GM19463 (cell line): Measurements from ENCODE around the gene FGF19.

Experiments
- ATAC-seq: cut with Tn5 transposase; IDR thresholded peaks from one replicate; pipeline ENCODE4 v1.9.1; 2021; ENCODE audit warnings: mild to moderate bottlenecking, moderate library complexity; ENCODE audit not compliant: unreplicated experiment

Gene FGF19, protein sequence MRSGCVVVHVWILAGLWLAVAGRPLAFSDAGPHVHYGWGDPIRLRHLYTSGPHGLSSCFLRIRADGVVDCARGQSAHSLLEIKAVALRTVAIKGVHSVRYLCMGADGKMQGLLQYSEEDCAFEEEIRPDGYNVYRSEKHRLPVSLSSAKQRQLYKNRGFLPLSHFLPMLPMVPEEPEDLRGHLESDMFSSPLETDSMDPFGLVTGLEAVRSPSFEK

DNA sequence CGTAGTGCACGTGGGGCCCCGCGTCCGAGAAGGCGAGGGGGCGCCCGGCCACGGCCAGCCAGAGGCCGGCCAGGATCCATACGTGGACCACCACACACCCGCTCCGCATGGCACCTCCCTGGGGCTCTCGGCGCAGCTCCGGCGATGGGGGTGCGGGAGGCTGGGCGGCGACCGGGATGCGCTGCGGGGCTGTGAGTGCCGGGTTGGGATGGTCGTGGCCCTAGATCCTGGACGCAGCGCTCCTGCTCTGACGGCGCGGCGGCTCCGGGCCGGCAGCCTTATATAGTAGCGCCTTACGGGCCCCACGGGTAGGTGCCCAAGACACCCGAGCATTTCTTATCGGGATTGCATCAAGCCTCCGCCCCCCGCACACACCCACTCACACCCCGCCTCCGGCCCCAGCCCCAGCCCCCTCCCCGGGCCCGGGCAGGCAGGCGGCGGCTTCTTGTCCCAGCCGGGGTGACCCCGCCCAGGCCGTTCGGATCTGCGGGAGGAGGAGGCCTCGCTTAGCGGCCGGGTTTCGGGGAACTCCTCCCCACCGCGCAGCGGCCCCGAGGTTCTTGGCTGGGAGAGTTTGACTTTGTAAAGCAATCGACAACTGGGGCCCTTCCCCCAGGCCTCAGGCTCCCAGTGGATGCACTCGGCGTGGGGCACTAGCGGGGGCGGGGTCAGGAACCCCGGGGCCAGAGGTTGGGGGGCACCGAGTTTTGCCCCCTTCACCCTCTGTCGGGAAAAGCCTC, at the start of gene FGF19:
TSS of gene FGF19 (minus strand) at position 255 of the 740 bp plus-strand sequence. CDS start at position 109, 146 bp downstream.
- no peak for ATAC-seq

DNA sequence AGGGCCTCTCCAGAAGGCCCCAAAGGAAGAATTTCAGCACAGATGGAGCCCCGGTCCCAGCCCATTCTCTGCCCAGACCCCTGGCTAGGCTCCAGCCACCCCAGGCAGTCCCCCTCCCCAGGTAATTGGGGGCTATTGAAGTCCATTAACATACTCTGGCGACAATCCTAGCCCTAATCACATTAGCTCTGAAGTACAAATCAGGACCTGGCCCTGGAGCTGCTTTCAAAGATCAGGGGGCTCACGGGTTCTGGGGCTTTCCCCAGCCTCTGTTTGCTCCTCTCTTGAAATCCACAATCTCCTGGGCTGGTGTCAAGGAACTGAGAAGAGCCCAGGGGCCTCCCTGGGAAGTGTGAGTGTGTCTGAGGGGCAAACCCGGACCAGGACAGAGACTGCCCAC, 49.1 kb upstream of the FGF19 start:
- no peak for ATAC-seq

DNA sequence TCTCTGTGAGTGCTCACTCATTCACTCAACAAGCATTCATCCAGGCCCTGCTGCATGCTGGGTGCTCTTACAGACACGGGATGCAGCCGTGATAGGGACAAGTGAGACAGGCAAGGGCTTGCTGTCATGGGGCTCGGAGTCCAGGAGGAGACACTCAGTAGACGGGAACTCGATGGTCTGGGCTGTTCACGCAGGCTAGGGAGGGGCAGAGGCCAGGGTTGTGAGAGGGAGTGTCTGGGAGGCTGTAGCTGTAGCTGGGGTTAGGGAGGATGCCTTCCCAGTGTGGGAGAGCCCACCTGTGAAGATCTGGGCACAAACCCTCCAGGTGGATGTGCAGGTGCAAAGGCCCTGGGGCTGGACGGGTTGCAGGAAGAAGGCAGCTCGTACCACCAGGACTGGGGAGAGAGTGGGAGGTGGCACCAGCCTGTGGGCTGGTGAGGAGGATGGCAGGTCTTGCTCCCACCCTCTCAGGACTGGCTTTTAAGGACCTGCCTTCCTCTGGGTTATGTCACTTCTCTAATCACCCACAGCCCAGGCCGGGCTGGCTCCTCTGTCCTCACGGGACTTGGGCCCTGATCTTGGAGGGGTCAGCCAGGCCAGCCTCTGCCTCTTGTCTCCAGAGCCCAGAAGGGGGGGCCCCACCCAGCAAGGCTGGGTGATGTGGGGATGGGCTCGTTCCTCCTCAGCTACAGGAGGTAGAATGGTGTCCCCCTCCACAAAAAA, 47.2 kb upstream of the FGF19 start:
- no peak for ATAC-seq

DNA sequence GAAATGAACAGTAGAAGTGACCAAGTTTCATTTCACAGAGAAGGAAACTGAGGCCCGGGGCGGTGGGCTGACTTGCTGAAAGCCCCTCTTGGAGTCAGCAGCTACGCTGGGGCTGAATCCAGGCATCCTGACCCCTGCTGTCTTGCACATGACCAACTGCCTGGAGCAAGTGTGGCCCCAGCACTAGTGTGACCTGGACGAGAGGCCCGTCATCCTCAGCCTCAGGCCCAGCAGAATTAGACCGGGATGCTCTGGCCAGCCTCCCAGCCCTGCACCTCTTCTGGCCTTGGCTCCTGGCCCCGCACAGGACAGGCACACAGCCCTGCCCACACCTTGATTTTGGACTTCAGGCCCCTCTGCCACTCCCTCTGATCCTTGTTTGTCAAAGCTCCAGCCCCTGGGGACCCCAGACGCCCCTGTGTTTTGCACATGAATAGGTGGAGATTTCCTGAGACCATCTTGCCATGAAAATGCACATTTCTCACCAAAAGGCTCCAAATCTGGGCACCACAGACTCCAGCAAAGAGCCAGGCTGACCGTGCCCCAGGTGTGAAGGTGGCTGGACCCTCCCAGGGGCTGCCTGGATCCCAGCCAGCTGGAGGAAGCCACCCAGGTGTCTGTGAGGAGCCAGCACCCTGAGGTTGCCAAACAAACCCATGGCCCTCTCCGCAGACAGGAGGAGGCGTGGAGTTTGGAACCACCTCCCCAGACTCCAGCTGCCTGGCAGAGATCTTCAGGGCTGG, 46.5 kb upstream of the FGF19 start:
- no peak for ATAC-seq

DNA sequence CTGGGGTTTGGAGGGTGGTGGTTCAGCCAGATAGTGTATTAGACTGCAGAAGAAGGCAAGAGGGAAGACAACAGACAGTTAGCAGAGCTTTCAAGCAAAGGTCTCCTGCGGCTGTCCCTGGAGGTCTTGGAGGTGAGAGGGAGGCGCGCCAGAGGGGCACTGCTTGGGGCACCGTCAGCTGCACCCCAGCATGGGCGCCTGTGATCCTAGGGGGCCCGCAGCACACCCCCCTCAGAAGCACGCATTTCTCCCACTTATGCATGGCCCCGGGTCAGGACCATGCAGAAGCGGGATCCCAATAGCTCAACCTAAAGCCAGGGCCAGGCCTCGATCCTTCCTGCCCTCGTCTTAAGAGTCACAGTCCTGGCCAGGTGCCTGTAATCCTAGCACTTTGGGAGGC, 44.8 kb upstream of the FGF19 start:
- ATAC-seq, result no peak

DNA sequence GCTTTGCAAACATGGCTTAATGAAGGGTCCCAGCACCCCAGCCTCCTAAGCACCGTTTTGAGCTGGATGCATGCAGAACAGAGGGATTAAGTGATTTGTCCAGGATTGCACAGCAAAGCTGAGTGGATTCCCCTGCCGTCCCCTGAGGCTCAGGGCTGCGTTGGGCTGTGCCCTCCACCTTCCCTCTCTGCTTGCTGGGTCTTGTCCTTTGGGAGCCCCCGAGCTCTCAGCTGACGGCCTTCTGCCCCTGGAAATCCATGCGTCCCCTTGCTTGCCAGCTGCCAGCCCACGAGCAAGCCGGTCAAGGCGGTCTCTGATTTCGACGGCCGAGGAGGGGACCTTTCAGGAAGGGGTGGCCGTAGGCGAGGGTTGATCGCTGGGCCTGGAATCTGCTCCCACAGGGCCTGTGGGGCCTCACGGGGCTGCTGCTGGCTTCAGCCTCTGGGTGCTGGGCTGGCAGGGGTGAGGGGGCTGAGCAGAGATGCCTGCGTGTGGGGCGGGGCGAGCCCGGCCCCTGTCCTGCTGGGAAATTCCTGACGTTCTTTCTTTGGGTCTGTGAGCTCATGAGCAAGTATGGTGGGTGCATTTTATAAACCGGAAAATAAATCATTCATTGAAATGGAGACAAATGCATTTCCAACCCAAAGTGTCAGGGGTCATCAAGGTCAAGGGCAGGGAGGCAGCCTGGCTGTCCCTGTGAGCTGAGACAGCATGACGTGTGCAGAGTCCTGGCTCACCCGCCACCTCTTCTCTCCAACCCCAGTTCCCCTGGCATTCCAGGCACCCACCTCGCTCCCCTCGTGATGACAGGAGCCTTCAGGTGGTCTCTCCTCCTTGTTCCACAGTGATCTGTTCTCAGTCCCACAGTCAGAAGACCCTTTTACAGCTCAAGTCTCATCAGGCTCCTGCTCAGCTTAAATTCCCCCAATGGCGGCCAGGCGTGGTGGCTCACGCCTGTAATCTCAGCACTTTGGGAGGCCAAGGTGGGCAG, 43.2 kb upstream of the FGF19 start:
- no peak for ATAC-seq

DNA sequence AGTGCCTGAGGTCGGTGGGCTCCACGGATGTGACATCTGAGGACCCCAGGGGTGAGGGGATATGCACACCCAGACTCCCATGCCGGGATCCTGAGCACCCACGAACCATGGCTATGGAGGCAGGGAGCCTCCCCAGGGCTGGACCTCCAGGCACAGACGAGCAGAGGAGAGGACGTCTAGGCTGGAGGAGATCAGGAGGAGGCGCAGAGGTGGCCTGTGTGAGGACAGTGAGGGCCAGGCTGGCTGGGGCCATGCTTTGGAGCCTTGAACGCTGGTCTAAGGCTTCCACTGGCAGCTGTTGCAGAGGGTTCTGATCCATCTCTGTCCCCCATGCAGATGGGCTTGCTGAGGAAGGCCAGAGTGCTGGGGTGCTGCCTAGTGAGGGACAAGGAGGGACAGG, 42.3 kb upstream of the FGF19 start:
- ATAC-seq, result no peak

DNA sequence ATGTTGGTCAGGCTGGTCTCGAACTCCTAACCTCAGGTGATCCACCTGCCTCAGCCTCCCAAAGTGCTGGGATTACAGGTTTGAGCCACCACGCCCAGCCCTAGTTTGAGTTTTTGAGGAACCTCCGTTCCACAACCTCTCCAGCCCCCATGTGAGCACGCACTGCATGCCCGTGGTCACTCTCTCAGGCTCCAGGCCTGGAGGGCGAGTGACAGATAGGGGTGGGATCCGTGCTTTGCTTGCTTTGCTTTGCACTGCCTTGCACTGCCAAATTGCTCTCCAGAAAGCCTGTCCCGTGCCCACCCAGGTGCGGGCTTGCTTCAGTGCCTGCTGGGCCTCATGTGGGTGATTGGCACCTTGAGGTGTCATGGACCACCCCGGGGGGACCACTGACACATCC, 41.4 kb upstream of the FGF19 start:
- ATAC-seq, result no peak

DNA sequence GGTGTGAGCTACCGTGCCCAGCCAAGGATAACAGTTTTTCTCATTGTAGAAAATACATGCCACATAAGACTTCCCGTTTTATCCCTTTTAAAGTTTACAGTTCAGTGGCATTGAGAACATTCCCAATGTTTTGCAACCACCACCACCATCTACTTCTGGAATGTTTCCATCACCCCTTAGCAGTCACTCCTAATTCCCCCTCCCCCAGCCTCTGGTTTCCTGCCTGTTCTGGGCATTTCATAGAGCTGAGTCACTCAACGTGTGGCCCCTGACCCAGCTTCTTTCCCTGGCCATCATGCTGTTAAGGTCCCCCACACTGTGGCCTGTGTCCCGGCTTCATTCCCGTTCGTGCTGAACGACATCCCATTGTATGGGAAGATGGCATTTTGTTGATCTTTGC, 40.6 kb upstream of the FGF19 start:
- no peak for ATAC-seq

DNA sequence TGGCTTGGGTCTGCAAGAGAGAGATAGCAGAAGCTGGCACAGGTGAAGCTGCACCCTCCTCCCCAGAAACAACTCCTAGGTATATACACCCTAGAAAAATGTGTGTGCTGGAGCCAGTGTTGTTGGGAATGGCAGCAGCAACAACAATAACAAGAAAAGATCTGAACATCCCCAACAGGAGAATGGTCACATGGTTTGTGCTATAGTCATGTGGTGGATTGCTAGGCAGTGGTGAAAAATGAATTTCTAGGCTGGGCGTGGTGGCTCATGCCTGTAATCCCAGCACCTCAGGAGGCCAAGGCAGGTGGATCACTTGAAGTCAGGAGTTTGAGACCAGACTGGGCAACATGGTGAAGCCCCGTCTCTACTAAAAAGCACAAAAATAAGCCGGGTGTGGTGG, 31.0 kb upstream of the FGF19 start:
- ATAC-seq, result no peak

DNA sequence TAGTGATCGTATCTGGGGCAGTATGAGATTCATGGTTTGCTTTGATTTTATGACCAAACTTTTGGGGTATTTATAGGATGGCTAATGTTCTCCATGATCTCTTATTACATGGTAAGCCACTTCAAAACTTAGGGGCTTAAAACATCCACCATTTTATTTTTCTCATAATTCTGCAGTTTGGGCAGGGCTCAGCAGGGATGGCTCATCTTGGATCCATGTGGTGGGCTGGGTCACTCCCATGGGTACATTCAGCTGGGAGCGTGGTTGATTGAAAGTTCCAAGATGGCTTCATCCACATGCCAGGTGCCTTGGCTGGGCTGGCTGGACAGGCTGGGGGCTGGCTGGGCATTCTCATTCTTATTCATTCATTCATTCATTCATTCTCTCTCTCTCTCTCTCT, 30.5 kb upstream of the FGF19 start:
- ATAC-seq, result no peak

DNA sequence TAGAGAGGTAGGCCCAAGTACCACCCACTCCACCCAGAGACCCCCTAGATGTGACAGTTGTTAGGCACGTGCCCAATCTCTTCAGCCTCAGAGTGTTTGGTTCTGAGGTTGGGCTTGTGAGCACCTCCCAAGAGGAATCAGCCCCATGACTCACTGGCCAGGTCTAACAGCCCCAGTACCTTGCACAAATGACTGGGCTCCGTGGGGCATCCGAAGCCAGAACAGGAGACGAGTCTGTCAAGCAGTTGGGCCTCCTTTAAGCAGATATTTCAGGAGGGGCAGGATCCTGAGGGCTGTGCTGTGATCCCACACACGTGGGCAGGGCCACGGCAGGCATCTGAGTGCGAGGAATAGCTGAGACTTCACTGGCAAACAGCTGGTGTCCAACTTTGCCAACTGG, 29.1 kb upstream of the FGF19 start:
- no peak for ATAC-seq

DNA sequence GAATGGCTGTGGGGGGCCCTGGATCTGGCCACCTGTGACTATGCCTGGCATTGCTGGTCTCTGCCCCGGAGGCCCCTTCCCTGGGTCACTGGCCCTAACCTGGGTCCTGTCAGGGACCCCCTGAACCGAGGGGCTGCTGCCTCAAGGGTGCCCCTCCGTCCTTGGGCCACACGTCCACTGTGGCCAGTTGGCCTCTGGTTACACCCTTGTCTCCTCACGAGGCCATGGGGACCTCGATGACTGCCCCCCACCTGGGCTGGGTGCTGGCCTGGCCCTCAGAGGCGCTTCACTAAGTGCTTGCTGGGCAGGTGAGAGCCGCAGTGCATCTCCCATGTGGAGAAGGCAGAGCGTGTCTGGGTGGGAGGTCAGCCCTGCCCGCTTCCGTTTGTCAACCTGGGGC, 27.3 kb upstream of the FGF19 start:
- no peak for ATAC-seq

DNA sequence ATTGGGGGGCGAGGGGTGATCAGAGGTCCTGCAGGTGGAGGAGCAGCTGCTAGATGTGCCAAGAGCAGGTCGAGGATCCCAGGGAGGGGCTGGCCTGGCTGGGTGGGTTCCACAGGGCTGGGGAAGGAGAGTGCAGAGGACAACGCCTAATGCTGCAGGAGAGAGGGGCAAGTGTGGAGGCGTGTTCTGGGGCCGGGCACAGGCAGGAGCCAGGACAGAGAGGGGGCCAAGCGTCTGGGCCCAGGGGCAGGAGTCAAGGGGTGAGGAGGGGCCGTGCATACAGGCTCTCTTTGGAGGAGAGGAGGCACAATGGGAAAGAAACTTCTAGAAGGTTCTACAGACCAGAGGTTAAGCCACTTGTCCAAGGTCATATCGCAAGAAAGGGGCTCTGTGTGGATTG, 26.7 kb upstream of the FGF19 start:
- ATAC-seq, result no peak

DNA sequence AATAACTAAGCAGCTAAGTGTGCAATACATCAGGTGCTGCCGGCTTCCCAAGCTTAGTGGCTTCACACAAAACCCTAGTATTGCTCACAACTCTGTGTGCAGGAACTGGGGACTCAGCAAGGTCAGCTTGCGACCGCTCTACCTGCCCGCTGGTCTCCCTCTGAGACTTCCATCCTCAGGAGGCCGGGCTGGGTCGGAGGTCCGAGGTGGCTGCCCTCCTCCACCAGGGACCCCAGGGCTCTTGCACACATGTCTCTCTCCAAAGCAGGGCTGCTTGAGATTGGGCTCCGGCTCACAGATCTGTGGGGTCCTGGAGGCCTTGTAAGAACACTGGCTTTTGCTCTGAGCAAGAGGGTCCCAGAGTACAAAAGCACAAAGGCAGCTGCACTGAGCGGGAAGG, 25.4 kb upstream of the FGF19 start:
- no peak for ATAC-seq

DNA sequence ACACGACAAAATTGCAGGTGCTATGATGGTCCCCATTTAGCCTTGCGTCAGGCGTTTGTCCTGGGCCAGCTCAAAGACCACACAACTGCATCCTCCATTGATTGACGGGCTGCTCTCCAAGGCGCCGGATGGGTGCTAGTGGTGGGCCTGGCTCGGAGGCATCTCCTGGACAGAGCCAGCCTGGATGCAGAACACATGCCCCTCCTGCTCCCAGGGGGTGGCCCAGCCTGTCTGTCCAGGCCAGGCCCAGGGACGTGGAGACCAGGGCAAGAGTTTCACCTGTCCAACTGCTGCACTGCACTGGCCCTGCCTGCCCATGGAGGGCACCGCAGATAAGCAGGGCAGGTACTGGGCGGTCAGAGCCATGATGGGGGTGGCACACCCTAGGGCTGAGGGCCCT, 23.4 kb upstream of the FGF19 start:
- ATAC-seq, result no peak

DNA sequence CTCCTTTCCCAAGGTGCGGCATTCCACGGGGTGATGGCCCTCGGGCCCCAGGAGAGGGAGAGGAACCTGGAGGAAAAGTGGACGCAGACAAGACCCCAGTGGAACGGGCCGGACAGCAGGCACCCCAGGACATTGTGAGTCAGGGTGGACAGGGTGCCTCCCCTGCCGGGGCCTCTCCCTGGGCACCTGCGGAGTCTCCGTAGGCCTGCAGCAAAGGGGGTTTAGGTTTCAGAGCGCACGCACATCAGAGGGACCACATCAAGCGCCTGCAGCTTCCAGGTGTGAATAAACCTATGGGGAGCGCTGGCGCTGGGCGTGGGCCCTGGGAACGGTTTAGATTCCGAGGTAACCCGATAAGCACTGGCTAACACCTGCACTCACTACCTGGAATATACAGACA, 22.7 kb upstream of the FGF19 start:
- ATAC-seq, result no peak

DNA sequence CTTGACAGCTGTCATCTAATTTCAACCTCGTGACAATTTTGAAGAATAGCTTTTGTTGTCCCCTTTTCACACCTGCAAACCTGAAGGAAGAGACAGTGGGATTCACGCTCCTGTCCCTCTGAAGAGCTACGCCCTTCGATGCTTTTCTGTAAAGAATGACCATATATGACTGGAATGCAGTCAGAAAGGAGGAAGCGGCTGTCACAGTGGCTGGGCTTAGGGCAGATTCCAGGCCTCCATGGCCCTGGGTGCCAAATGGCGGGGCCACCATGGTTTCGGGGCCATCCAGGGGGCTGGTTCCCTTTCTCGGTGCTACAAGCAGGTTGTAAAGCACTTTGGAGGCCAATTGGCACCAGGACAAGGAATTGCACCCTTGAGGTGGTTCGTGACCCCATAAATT, 22.2 kb upstream of the FGF19 start:
- no peak for ATAC-seq

DNA sequence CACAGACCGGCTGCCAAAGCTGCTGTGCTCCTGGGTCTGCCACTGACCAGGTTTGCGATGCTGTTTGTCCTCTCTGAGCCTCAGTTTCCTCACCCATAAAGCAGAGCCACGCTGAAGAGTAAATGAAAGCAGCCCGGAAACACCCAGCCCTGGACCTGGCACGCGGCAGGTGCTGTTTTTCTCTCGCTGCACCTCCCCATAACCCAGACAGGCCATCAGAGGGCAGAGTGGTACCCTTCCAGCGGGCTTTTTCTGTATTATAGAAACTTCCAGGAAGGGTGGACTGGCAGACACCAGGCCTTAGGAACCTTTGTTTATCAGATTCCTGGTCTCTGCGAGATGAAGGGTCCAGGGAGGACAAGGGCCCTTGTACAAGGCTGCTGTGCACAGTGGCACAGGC, 17.9 kb upstream of the FGF19 start:
- no peak for ATAC-seq

DNA sequence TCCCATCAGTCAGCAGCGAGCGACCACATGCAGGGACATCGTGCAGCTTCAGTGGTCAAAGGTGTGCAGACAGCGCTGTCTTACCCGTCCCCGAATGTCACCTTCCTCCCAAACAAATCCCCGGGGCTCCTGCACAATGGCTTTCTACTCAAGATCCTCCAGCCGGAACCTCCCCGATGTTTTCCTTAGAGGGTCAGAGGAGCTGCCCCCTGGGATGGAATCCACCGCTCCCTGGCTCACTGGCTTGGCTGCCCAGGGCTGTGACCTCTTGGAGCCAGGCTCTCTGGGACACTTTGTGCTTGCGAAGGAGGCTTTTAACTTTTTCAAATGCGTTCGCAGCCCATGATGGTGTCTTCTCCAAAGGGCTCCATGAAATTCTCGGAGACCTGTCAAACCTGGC, 17.3 kb upstream of the FGF19 start:
- no peak for ATAC-seq
